Esophagus muscularis mucosa (tissue), 4 donors: Measurements from ENCODE around the gene RHOG. TPM values are rescaled to one million over a fixed set of nuclear protein-coding genes. Genes with fewer than 3 reads are reported as not detected.
A peak's percentile ranks its signal among the peaks of the same experiment; 100 is the strongest.
"Not testable (repeated sequence)": the region's sequence is repeated elsewhere in the genome, so short reads cannot be mapped to it uniquely, and the experiment has no call there.

Source experiments
- DNase-seq: peaks from one replicate; pipeline ENCODE4 v3.0.0-alpha.2; 2017; ENCODE audit errors: extremely low spot score
- H3K27ac ChIP-seq, 4 donors: fragments of 200-600 bp; sonication (generic); replicated peaks in 1 of 4; 1 replicate in 3 of 4; 2 replicates in 1 of 4; pipeline ENCODE4 v1.5.1; 2016 to 2019; ENCODE audit warnings: mild to moderate bottlenecking in 1 of 4
- H3K27me3 ChIP-seq, 4 donors: fragments of 200-600 bp; sonication (generic); one replicate each; pipeline versions ENCODE4 v1.5.1 to v1.6.0; 2016 to 2019
- H3K36me3 ChIP-seq, 4 donors: fragments of 200-600 bp; sonication (generic); one replicate each; pipeline ENCODE4 v1.5.1; 2016 to 2019
- H3K4me1 ChIP-seq, 4 donors: fragments of 200-600 bp; sonication (generic); one replicate each; pipeline ENCODE4 v1.5.1; 2016 to 2019
- H3K4me3 ChIP-seq, 4 donors: fragments of 200-600 bp; sonication (generic); 1 replicate in 2 of 4; 2 replicates in 2 of 4; pipeline ENCODE4 v1.5.1; 2016 to 2019; ENCODE audit warnings: mild to moderate bottlenecking in 4 of 4, moderate library complexity in 1 of 4
- H3K9me3 ChIP-seq, 4 donors: fragments of 200-600 bp; sonication (generic); 1 replicate in 3 of 4; 2 replicates in 1 of 4; pipeline ENCODE4 v1.5.1; 2016 to 2019
- CTCF ChIP-seq, 3 experiments: fragments of 200-600 bp in 2 of 3; fragments of 450-650 bp in 1 of 3; sonication (generic) in 2 of 3; IDR thresholded peaks; one replicate each; pipeline ENCODE4 v1.5.1; 2017 to 2019; ENCODE audit warnings: antibody characterized with exemption in 3 of 3, mild to moderate bottlenecking in 2 of 3, moderate library complexity in 1 of 3
- EP300 ChIP-seq: sonication (generic); formaldehyde crosslinking; IDR thresholded peaks from one replicate; pipeline ENCODE4 v1.6.1; 2017; ENCODE audit warnings: antibody characterized with exemption
- POLR2A ChIP-seq: fragments of 450-650 bp; IDR thresholded peaks from one replicate; pipeline ENCODE4 v1.6.1; 2017; ENCODE audit warnings: antibody characterized with exemption, moderate library complexity, mild to moderate bottlenecking, low read depth
- POLR2AphosphoS5 ChIP-seq, 2 donors: sonication (generic); formaldehyde crosslinking; IDR thresholded peaks; one replicate each; pipeline ENCODE4 v1.6.1; 2017; ENCODE audit warnings: antibody characterized with exemption in 2 of 2
- WGBS: methylation state at CpG from one replicate; pipeline ENCODE4 v1.1.5; 2018; 5-methylcytosine and 5-hydroxymethylcytosine counted together
- intact Hi-C: fragments of 100-400 bp; cut with DNase I; formaldehyde crosslinking; loops from one replicate; pipeline ENCODE4 v1.15.1; 2023
- total RNA-seq, 4 donors: library from RNA; depleted of rRNA; stranded (reverse); fragments of >200 nt; gene quantifications; one replicate each; pipeline versions ENCODE4 v1.1.0 to v1.2.1, GENCODE V29; 2016

Gene RHOG
- total RNA-seq, 4 donors from 2014 or later: 53.6 to 75.5 (median 59.4) TPM

- TF ChIP-seq CTCF (IDR thresholded peaks at IDR 0.05) (no peak), POLR2AphosphoS5 (IDR thresholded peaks at IDR 0.05) (no peak), EP300 (no peak), POLR2A (no peak)
- 30% methylated on average over 1 of the region's 1 CpG for WGBS
- Histone ChIP-seq H3K4me3 (no peak overlapping the region), H3K27ac (no peak overlapping the region), H3K27me3 (no peaks in the 10 kb centered on the region), H3K9me3 (no peaks in the 10 kb centered on the region), H3K4me1 (peaks cover 65 to 91% (median 83%) of the 10 kb centered on the region in 4 donors), H3K36me3 (no peaks in the 10 kb centered on the region)
- intact Hi-C loops: no loop called here
- DNase-seq: no peak
These were observed 20.9 kb upstream of the RHOG start for GRCh38 chr11:3861683-3862082.

- H3K27ac ChIP-seq, intact Hi-C loops, H3K9me3 ChIP-seq, H3K36me3 ChIP-seq, H3K27me3 ChIP-seq, H3K4me3 ChIP-seq, DNase-seq: not testable (repeated sequence)
- WGBS: 74% methylated on average over 4 of the region's 4 CpGs
- H3K4me1 ChIP-seq: peaks cover 60 to 89% (median 81%) of the 10 kb centered on the region in 4 donors
These were observed 20.2 kb upstream of the RHOG start for GRCh38 chr11:3860898-3861393.

GRCh38 chr11:3860375-3860774 is 19.6 kb upstream of the RHOG start:
- Histone ChIP-seq H3K4me1 (peaks cover 54 to 83% (median 76%) of the 10 kb centered on the region in 4 donors), H3K36me3 (no peaks in the 10 kb centered on the region), H3K27ac (no peak overlapping the region), H3K4me3 (no peak overlapping the region), H3K27me3 (no peaks in the 10 kb centered on the region), H3K9me3 (no peaks in the 10 kb centered on the region)
- DNase-seq: no peak
- TF ChIP-seq POLR2A (no peak), POLR2AphosphoS5 (IDR thresholded peaks at IDR 0.05) (no peak), CTCF (IDR thresholded peaks at IDR 0.05) (no peak), EP300 (no peak)
- 91% methylated on average over 2 of the region's 2 CpGs for WGBS
- intact Hi-C loops: no loop called here

GRCh38 chr11:3859373-3859881 is 18.7 kb upstream of the RHOG start:
- TF ChIP-seq EP300 (no peak), POLR2AphosphoS5 (IDR thresholded peaks at IDR 0.05) (peak in 1 of 2 donors; percentile 22), POLR2A (no peak)
- Histone ChIP-seq H3K27ac (peak overlapping the region in 3 of 4 donors; percentile 15 to 98 (median 15)), H3K27me3 (no peaks in the 10 kb centered on the region), H3K36me3 (no peaks in the 10 kb centered on the region), H3K9me3 (no peaks in the 10 kb centered on the region), H3K4me1 (peaks cover 48 to 78% (median 72%) of the 10 kb centered on the region in 4 donors), H3K4me3 (peak overlapping the region; percentile 16 to 99 (median 67))
- WGBS: 34% methylated on average over 4 of the region's 4 CpGs
- no peak for DNase-seq
- intact Hi-C loops: loop anchor here (10.0 kb wide), 2 partner anchors 85 to 125 kb away; no protein-coding TSS in a partner anchor

- intact Hi-C loops: loop anchor here (10.0 kb wide), 2 partner anchors 87 to 127 kb away; no protein-coding TSS in a partner anchor
- Histone ChIP-seq H3K4me1 (peaks cover 49 to 71% (median 70%) of the 10 kb centered on the region in 4 donors), H3K27ac (peak overlapping the region in 2 of 4 donors; percentile 17 to 98)
These were observed 16.9 kb upstream of the RHOG start for GRCh38 chr11:3857628-3858027.

More at GRCh38 chr11:3857628-3858027, 16.9 kb upstream of the RHOG start:
- DNase-seq: no peak
- Histone ChIP-seq H3K36me3 (no peaks in the 10 kb centered on the region), H3K9me3 (no peaks in the 10 kb centered on the region), H3K4me3 (peak overlapping the region; percentile 83 to 99 (median 98)), H3K27me3 (no peaks in the 10 kb centered on the region)
- TF ChIP-seq POLR2AphosphoS5 (IDR thresholded peaks at IDR 0.05): no peak
- TF ChIP-seq POLR2A: no peak
- no peak for TF ChIP-seq EP300
- no peak for TF ChIP-seq CTCF (IDR thresholded peaks at IDR 0.05)
